CD4-positive, alpha-beta T cell treated with Interleukin-6 for 4 hours (primary cell): Measurements from ENCODE around the gene ACTR1A.
"Not testable (repeated sequence)": the region's sequence is repeated elsewhere in the genome, so short reads cannot be mapped to it uniquely, and the experiment has no call there.

ENCODE experiments used
- DNase-seq: peaks from one replicate; pipeline ENCODE4 v3.0.0-alpha.2; 2020; ENCODE audit warnings: mixed read lengths

The ACTR1A gene

GRCh38 chr10:102480396-102480795 lies 22.1 kb downstream of the ACTR1A start:
- no peak for DNase-seq

- DNase-seq, result no peak
Measured at GRCh38 chr10:102479651-102480050, 22.9 kb downstream of the ACTR1A start.

GRCh38 chr10:102476466-102477141 lies 25.9 kb downstream of the ACTR1A start:
- DNase-seq, result peak; percentile 36

GRCh38 chr10:102475451-102476040 lies 27.0 kb downstream of the ACTR1A start:
- no peak for DNase-seq

GRCh38 chr10:102473445-102474331 lies 28.8 kb downstream of the ACTR1A start:
- DNase-seq, result peak; percentile 60

GRCh38 chr10:102470579-102471546 lies 31.6 kb downstream of the ACTR1A start:
- no peak for DNase-seq

GRCh38 chr10:102468683-102469082 lies 33.8 kb downstream of the ACTR1A start:
- no peak for DNase-seq

GRCh38 chr10:102467971-102468438 lies 34.5 kb downstream of the ACTR1A start:
- no peak for DNase-seq

GRCh38 chr10:102467318-102467717 lies 35.2 kb downstream of the ACTR1A start:
- no peak for DNase-seq

GRCh38 chr10:102465466-102465865 lies 37.0 kb downstream of the ACTR1A start:
- no peak for DNase-seq

- DNase-seq, result no peak
Measured at GRCh38 chr10:102463983-102464382, 38.5 kb downstream of the ACTR1A start.

GRCh38 chr10:102462512-102463054 lies 39.9 kb downstream of the ACTR1A start:
- DNase-seq, result no peak

GRCh38 chr10:102461187-102462054 lies 41.1 kb downstream of the ACTR1A start:
- peak; percentile 96 for DNase-seq

GRCh38 chr10:102460836-102461186 lies 41.7 kb downstream of the ACTR1A start:
- no peak for DNase-seq

GRCh38 chr10:102458656-102459055 lies 43.9 kb downstream of the ACTR1A start:
- DNase-seq, result no peak

- DNase-seq, result no peak
Measured at GRCh38 chr10:102457591-102458150, 44.8 kb downstream of the ACTR1A start.

- no peak for DNase-seq
Measured at GRCh38 chr10:102455893-102456471, 46.5 kb downstream of the ACTR1A start.

- not testable (repeated sequence) for DNase-seq
Measured at GRCh38 chr10:102454662-102455487, 47.6 kb downstream of the ACTR1A start.

- no peak for DNase-seq
Measured at GRCh38 chr10:102453502-102453901, 49.0 kb downstream of the ACTR1A start.
